Subcutaneous abdominal adipose tissue (tissue), 5 donors: ENCODE data around the gene GAL3ST3.
"Not testable (repeated sequence)": the region's sequence is repeated elsewhere in the genome, so short reads cannot be mapped to it uniquely, and the experiment has no call there.

ENCODE experiments used
- H3K27ac ChIP-seq: one replicate; pipeline ENCODE4 v1.7.0; 2013; ENCODE audit warnings: low read depth, mild to moderate bottlenecking, inconsistent platforms, low read length, moderate library complexity
- H3K27me3 ChIP-seq, 5 donors: one replicate each; pipeline ENCODE4 v1.7.0; 2013; ENCODE audit warnings: low read length in 5 of 5, inconsistent platforms in 1 of 5; ENCODE audit not compliant: control insufficient read depth in 5 of 5, insufficient read depth in 4 of 5
- H3K36me3 ChIP-seq, 5 donors: one replicate each; pipeline ENCODE4 v1.7.0; 2013; ENCODE audit warnings: low read length in 5 of 5; ENCODE audit not compliant: control insufficient read depth in 5 of 5, insufficient read depth in 5 of 5
- H3K4me1 ChIP-seq, 5 donors: one replicate each; pipeline ENCODE4 v1.7.0; 2013; ENCODE audit warnings: low read length in 5 of 5, mild to moderate bottlenecking in 3 of 5, moderate library complexity in 1 of 5; ENCODE audit not compliant: control insufficient read depth in 5 of 5, insufficient read depth in 5 of 5
- H3K4me3 ChIP-seq, 5 donors: one replicate each; pipeline ENCODE4 v1.7.0; 2013; ENCODE audit warnings: low read length in 5 of 5, low read depth in 1 of 5
- H3K9ac ChIP-seq, 5 donors: one replicate each; pipeline ENCODE4 v1.7.0; 2013; ENCODE audit warnings: low read length in 5 of 5, mild to moderate bottlenecking in 4 of 5, moderate library complexity in 3 of 5
- H3K9me3 ChIP-seq, 5 donors: one replicate each; pipeline ENCODE4 v1.7.0; 2013; ENCODE audit warnings: low read length in 5 of 5; ENCODE audit not compliant: control insufficient read depth in 5 of 5
- donor health status: healthy.
- donor health status: healthy.
- donor health status: healthy.
- donor health status: healthy.
- donor health status: healthy.

GAL3ST3 gene

DNA sequence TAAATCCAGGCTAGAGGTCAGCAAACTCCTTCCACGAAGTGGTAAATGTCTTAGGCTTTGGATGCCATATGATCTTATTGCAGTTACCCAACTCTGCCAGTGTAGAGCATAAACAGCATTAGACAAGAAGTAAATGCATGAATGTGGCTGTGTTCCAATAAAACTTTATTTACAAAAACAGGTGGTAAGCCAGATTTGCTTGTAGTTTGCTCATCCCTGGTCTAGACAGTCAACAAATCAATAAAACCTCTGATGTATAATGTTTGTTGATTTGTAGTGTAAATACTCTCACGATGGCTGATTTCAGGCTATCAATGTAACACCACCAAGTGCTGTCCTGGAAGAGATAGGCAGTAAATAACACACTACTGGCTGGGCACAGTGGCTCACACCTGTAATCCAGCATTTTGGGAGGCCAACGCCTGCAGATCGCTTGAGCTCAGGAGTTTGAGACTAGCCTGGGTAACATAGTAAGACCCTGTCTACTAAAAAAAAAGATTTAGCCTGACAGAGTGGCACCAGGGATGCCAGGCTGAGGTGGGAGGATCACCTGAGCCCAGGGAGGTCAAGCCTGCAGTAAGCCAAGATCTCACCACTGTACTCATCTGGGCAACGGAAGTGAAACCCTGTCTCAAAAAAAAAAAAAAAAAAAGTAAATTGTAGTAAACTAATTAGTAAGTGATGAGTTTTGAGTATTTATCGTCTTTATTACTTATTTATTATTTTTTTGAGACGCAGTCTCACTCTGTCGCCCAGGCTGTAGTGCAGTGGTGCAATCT is 15.8 kb downstream of the GAL3ST3 start:
- no peak overlapping the region for H3K4me3 ChIP-seq
- H3K27me3 ChIP-seq, result peaks cover 0 to 5% (median 0%) of the 10 kb centered on the region in 5 donors
- no peaks in the 10 kb centered on the region for H3K9me3 ChIP-seq
- no peak overlapping the region for H3K9ac ChIP-seq
- no peaks in the 10 kb centered on the region for H3K36me3 ChIP-seq
- no peak overlapping the region for H3K27ac ChIP-seq
- peaks cover 0 to 8% (median 0%) of the 10 kb centered on the region in 5 donors for H3K4me1 ChIP-seq

DNA sequence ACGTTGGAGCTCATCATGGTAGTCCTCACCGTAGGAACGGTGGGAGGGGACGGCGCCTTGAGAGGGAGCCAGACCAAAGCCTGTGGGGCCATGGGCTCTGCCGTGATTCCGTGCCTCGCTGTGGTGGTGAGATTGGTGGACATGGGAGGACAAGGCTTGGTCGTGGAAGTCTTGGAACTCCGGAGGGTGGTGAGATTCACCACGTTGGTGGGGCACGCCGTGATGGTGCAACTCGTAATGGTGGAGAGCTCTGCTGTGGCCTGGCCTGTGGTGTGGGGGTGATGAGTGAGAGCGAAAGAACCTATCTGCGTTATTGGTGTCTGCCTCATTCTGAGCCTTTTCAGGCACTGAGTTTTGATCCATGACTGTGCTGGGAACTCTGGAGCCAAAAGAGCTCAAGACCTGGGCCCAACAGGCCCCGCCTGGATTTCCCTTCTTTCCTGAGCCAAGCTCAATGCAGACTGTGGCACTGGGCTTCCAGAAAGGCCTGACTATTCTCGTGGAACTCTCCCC is 22.9 kb downstream of the GAL3ST3 start, which contains the start of gene CATSPER1:
Gene CATSPER1, minus strand, starts transcription at position 463 of the 513 bp plus-strand sequence. Its CDS starts 100 bp downstream, at position 363.
- H3K27me3 ChIP-seq, result peaks cover 0 to 5% (median 3%) of the 10 kb centered on the region in 5 donors

DNA sequence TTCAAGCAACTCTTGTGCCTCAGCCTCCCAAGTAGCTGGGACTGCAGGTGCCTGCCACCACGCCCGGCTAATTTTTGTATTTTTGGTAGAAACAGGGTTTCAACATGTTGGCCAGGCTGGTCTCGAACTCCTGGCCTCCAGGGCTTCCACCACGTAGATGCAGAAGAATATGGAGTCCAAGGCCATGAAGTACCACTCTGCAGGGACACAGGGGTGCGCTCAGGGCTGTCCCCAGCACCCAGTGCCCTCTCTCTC is 25.8 kb downstream of the GAL3ST3 start:
- H3K27ac ChIP-seq, H3K9ac ChIP-seq, H3K4me3 ChIP-seq, H3K27me3 ChIP-seq, H3K9me3 ChIP-seq, H3K36me3 ChIP-seq: not testable (repeated sequence)
- peaks cover 3 to 19% (median 9%) of the 10 kb centered on the region in 5 donors for H3K4me1 ChIP-seq

More for the DNA sequence above, 22.9 kb downstream of the GAL3ST3 start, which contains the start of gene CATSPER1:
- Histone ChIP-seq H3K9me3 (no peaks in the 10 kb centered on the region), H3K27ac (no peak within 1 kb of the TSS), H3K4me1 (peaks cover 3 to 17% (median 9%) of the 10 kb centered on the region in 5 donors), H3K4me3 (no peak within 1 kb of the TSS), H3K36me3 (no peaks in the 10 kb centered on the region), H3K9ac (no peak within 1 kb of the TSS)

DNA sequence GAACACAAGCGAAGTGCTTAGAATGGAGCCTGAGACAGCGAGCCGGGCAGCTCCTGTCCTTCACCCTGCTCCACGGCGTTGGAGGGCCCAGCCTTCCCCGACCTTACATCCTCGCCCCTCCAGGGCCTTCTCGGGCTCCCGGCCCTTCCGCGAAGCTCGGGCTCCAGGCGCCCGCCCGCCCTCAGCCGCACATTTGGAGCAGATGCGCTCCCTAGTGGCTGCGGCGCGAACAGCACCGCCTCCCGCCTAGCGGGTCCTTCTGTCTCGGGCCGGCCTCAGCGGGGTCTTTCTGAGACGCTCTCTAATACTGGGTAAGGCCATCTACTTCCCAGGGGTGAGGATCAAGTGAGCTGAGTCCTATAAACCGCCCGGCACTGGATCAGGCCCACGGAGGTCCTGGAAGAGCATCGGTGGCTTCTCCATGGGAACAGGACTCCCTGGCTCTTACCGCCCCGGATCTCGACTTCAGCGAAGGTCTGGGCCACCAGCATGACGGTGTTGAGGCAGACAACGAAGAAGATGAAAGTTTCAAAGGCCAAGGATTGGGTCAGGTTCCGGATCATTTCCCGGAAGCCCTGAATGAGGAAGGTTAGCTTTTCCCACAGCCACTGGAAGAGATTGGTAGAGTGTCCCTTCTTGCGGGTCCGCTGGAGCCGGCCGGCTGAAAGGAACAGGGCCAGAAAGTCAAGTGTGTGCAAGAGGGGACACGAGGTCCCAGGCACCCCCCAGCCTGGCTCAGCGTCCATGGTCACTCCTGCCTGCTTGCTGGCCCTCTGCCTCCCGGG is 26.4 kb downstream of the GAL3ST3 start:
- peaks cover 0 to 5% (median 3%) of the 10 kb centered on the region in 5 donors for H3K27me3 ChIP-seq
- no peaks in the 10 kb centered on the region for H3K9me3 ChIP-seq
- H3K4me1 ChIP-seq, result peaks cover 3 to 19% (median 9%) of the 10 kb centered on the region in 5 donors
- peak overlapping the region; percentile 31 to 55 (median 40) for H3K4me3 ChIP-seq
- no peak overlapping the region for H3K27ac ChIP-seq
- peak overlapping the region in 4 of 5 donors; percentile 53 to 76 (median 65) for H3K9ac ChIP-seq
- H3K36me3 ChIP-seq, result no peaks in the 10 kb centered on the region

DNA sequence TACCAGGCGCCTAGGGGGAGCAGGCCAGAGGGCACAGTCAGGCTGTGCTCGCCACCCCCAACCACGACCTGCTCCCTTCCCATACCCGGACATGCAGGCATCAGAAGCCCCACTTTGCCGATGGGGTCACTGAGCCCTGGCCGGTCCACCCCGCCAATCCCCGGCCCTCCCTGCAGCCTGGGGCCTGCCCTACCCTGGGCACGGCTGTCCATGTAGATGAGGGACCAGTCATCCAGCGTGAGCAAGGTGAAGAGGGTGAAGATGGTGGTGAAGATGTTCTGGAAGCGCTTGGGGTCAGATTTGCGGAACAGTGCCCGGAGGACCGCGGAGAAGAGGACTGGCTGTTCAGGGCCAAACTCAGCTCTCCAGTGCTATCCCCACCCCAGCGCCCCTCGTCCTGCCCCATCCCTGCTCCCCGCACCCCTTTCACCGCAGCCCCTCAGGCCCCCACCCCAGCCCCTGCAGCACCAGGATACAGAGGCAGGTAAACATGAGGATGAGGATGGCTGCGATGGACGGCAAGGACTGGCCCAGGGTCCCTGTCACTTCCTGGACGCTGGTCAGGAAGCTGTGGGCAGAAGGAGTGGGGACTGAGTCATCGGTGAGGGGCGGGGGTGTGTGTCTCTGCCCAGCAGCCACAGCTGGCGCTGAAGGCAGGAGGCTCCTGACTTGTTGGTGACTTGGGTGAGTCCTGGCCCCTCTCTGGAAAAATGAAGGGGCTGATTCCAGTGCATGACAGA is 28.2 kb downstream of the GAL3ST3 start:
- Histone ChIP-seq H3K9ac (no peak overlapping the region), H3K36me3 (no peaks in the 10 kb centered on the region), H3K27me3 (peaks cover 0 to 5% (median 3%) of the 10 kb centered on the region in 5 donors), H3K27ac (no peak overlapping the region), H3K9me3 (no peaks in the 10 kb centered on the region), H3K4me1 (peaks cover 2 to 26% (median 9%) of the 10 kb centered on the region in 5 donors), H3K4me3 (no peak overlapping the region)

DNA sequence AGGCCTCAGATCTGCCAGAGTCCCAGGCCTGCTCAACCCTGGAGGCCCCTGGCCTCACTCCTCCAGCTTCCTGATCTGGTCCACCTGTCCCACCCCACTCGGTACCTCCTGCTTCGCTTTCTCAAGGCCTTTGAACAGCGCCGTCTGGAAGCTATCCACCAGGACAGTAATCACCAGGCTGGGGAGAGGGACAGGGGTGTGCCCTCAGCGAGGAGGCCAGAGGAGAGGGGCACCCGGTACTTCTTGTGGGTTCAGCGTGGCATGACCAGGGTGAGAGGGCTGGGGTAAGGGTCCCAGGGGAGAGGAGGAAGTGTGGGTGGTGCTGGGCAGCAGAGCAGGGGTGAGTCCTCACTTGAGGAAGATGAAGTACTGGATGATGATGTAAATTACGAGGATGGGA is 28.7 kb downstream of the GAL3ST3 start:
- Histone ChIP-seq H3K36me3 (no peaks in the 10 kb centered on the region), H3K9ac (no peak overlapping the region), H3K27ac (no peak overlapping the region), H3K4me1 (peaks cover 1 to 31% (median 15%) of the 10 kb centered on the region in 5 donors), H3K27me3 (peaks cover 0 to 5% (median 3%) of the 10 kb centered on the region in 5 donors), H3K9me3 (no peaks in the 10 kb centered on the region), H3K4me3 (no peak overlapping the region)

DNA sequence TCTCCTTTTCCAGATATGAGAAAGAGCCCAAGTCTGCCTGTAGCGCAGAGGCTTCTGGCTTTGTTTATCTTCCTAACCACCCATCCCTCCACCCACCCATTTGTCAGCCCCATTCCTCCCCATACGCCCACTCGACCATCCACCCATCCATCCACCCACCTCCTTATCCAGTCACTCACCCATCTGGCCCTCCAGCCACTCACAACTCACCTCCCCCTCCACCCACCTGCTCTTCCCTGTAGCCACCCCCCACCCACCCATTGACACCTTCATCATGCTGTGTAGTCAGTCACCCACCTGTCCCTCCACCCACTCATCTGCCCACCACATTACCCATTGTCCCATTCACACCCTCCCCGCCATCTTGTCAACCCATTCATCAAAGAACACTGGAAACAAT is 31.6 kb downstream of the GAL3ST3 start:
- Histone ChIP-seq H3K4me1 (peaks cover 0 to 34% (median 14%) of the 10 kb centered on the region in 5 donors), H3K27me3 (peaks cover 1 to 14% (median 11%) of the 10 kb centered on the region in 5 donors), H3K9me3 (no peaks in the 10 kb centered on the region), H3K9ac (no peak overlapping the region), H3K36me3 (no peaks in the 10 kb centered on the region), H3K27ac (no peak overlapping the region), H3K4me3 (no peak overlapping the region)

DNA sequence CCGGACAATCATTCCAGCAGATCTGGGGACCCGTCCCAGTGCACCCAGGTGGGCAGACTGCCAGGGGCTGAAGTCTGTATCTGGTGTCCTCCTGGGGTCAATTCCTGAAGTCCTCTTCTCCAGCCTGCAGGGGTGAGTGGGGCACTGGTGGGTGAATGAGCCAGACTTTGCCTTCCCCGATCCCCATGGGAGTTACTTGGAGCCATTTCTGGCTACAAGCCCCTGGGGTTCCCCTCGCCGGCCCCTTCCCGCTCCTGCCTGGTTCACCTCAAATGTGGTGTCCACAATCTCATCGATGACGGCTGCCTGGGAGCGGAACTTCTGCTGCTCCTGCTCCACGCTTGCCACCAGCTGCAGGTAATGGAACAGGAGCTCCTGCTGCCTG is 32.2 kb downstream of the GAL3ST3 start:
- Histone ChIP-seq H3K9ac (no peak overlapping the region), H3K4me1 (peaks cover 0 to 34% (median 17%) of the 10 kb centered on the region in 5 donors), H3K27me3 (peaks cover 6 to 19% (median 17%) of the 10 kb centered on the region in 5 donors), H3K27ac (no peak overlapping the region), H3K36me3 (no peaks in the 10 kb centered on the region), H3K9me3 (no peaks in the 10 kb centered on the region), H3K4me3 (no peak overlapping the region)

DNA sequence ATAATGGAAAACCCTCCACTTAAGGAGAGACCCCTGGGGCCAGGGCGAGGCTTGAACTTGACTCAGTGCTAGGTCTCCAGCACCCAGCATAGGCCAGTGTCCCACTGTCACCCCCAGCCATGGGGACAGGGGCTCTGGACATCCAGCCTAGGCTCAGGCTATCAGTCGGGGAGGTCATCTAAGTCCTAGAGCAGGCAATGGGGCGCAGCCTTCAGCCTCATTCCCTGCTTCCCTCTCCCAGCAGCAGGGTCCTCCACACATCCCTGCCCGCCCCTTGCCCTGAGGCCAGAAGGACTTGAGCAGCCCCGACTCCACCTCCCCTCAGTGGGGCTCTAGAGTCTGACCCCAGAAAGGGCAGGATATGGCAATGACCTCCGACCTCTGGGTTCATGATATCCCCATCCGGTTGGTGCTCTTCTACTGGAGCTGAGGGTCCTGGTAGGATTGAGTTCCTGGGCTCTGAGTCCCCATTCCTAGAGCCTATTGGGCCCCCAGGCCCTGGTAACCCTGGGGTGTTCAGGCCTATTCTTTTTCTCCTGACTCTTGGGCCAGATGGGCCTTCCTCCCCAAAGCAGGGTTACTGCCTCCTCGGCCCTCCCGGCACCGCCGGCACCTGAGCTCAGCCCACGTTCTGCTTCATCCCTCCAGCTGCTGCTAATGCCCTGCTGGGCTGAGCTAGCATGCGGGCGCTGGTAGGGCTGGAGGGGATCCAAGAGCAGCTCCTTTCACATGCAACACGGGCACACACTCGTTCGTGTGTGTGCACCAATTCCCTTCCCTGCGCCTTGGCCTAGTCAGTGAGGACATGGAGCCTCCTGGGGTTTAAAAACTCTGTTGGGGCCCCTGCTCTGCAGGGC is 32.8 kb downstream of the GAL3ST3 start:
- no peaks in the 10 kb centered on the region for H3K9me3 ChIP-seq
- H3K27me3 ChIP-seq, result peaks cover 9 to 26% (median 23%) of the 10 kb centered on the region in 5 donors
- no peak overlapping the region for H3K9ac ChIP-seq
- no peak overlapping the region for H3K4me3 ChIP-seq
- no peak overlapping the region for H3K27ac ChIP-seq
- no peaks in the 10 kb centered on the region for H3K36me3 ChIP-seq
- H3K4me1 ChIP-seq, result peaks cover 0 to 36% (median 17%) of the 10 kb centered on the region in 5 donors
